Measurements from ENCODE around the gene JARID2.
A peak's percentile ranks its signal among the peaks of the same experiment; 100 is the strongest.

JARID2 gene

GRCh38 chr6:15382712-15383111 lies 136.8 kb downstream of the JARID2 start:
- no peak for DNase-seq

- DNase-seq = no peak
These were observed 139.0 kb downstream of the JARID2 start for GRCh38 chr6:15384901-15385300.

- DNase-seq = no peak
These were observed 139.7 kb downstream of the JARID2 start for GRCh38 chr6:15385521-15385920.

GRCh38 chr6:15386110-15386755 lies 140.4 kb downstream of the JARID2 start:
- DNase-seq = no peak

- no peak for DNase-seq
These were observed 140.9 kb downstream of the JARID2 start for GRCh38 chr6:15386756-15387112.

- no peak for DNase-seq
These were observed 141.2 kb downstream of the JARID2 start for GRCh38 chr6:15387118-15387517.

- no peak for DNase-seq
These were observed 143.4 kb downstream of the JARID2 start for GRCh38 chr6:15389084-15389764.

- peak; percentile 2 for DNase-seq
These were observed 144.2 kb downstream of the JARID2 start for GRCh38 chr6:15389765-15390723.

- no peak for DNase-seq
These were observed 145.6 kb downstream of the JARID2 start for GRCh38 chr6:15391500-15391899.

- DNase-seq = no peak
These were observed 146.3 kb downstream of the JARID2 start for GRCh38 chr6:15392182-15392581.

GRCh38 chr6:15393605-15394004 lies 147.7 kb downstream of the JARID2 start:
- no peak for DNase-seq

- DNase-seq = no peak
These were observed 149.2 kb downstream of the JARID2 start for GRCh38 chr6:15395087-15395486.

GRCh38 chr6:15396808-15397207 lies 150.9 kb downstream of the JARID2 start:
- DNase-seq = no peak

- no peak for DNase-seq
These were observed 152.9 kb downstream of the JARID2 start for GRCh38 chr6:15398633-15399275.

GRCh38 chr6:15399641-15400470 lies 154.0 kb downstream of the JARID2 start:
- DNase-seq = peak; percentile 14

GRCh38 chr6:15400572-15401004 lies 154.7 kb downstream of the JARID2 start:
- DNase-seq = no peak

- DNase-seq = no peak
These were observed 155.3 kb downstream of the JARID2 start for GRCh38 chr6:15401120-15401519.

GRCh38 chr6:15401769-15402250 lies 155.9 kb downstream of the JARID2 start:
- no peak for DNase-seq

- DNase-seq = no peak
These were observed 156.7 kb downstream of the JARID2 start for GRCh38 chr6:15402406-15403045.

GRCh38 chr6:15403094-15403755 lies 157.4 kb downstream of the JARID2 start:
- no peak for DNase-seq

- no peak for DNase-seq
These were observed 158.8 kb downstream of the JARID2 start for GRCh38 chr6:15404685-15404980.

All from amniotic stem cell (primary cell).